MM.1S (cell line): ENCODE measurements around the gene DENND1A.

Experiments used
- DNase-seq: peaks from one replicate; pipeline ENCODE4 v3.0.0-alpha.2; 2015
- H2AFZ ChIP-seq: fragments of 300-600 bp; sonication (generic); 2 replicates; pipeline ENCODE4 v1.6.0; 2016; ENCODE audit warnings: antibody characterized with exemption, low read length
- H3F3A ChIP-seq: fragments of 300-600 bp; sonication (generic); 2 replicates; pipeline ENCODE4 v1.6.1; 2016; ENCODE audit warnings: mild to moderate bottlenecking, antibody characterized with exemption, low read length, moderate library complexity, mixed read lengths; ENCODE audit not compliant: insufficient read depth
- H3K27ac ChIP-seq: fragments of 300-600 bp; sonication (generic); 2 replicates; pipeline ENCODE4 v1.5.1; 2016; ENCODE audit warnings: mild to moderate bottlenecking, low read length
- H3K27me3 ChIP-seq: fragments of 300-600 bp; sonication (generic); replicated peaks from 2 replicates; pipeline ENCODE4 v1.6.0; 2016; ENCODE audit warnings: low read length; ENCODE audit not compliant: insufficient read depth
- H3K36me3 ChIP-seq: fragments of 300-600 bp; sonication (generic); replicated peaks from 2 replicates; pipeline ENCODE4 v1.6.1; 2016; ENCODE audit warnings: mild to moderate bottlenecking, low read length, mixed read lengths; ENCODE audit not compliant: insufficient read depth
- H3K4me1 ChIP-seq: fragments of 300-600 bp; sonication (generic); 2 replicates; pipeline ENCODE4 v1.6.1; 2016; ENCODE audit warnings: low read length, mixed read lengths
- H3K4me2 ChIP-seq: fragments of 300-600 bp; sonication (generic); 2 replicates; pipeline ENCODE4 v1.6.0; 2016; ENCODE audit warnings: low read depth, low read length
- H3K4me3 ChIP-seq: fragments of 300-600 bp; sonication (generic); 2 replicates; pipeline ENCODE4 v1.5.1; 2016; ENCODE audit warnings: low read length, mixed read lengths
- H3K79me2 ChIP-seq: fragments of 300-600 bp; sonication (generic); 2 replicates; pipeline ENCODE4 v1.6.1; 2016; ENCODE audit warnings: mixed run types, low read length, mixed read lengths
- H3K9ac ChIP-seq: fragments of 300-600 bp; sonication (generic); 2 replicates; pipeline ENCODE4 v1.6.1; 2016; ENCODE audit warnings: low read length, mixed read lengths
- H3K9me2 ChIP-seq: fragments of 300-600 bp; sonication (generic); replicated peaks from 2 replicates; pipeline ENCODE4 v1.6.1; 2016; ENCODE audit warnings: mild to moderate bottlenecking, low read length, mixed read lengths; ENCODE audit not compliant: insufficient read depth
- H3K9me3 ChIP-seq: fragments of 300-600 bp; sonication (generic); replicated peaks from 2 replicates; pipeline ENCODE4 v1.6.1; 2016; ENCODE audit warnings: mild to moderate bottlenecking, low read length, mixed read lengths; ENCODE audit not compliant: insufficient read depth
- H4K20me1 ChIP-seq: fragments of 300-600 bp; sonication (generic); 2 replicates; pipeline ENCODE4 v1.6.1; 2016; ENCODE audit warnings: mild to moderate bottlenecking, low read length, moderate library complexity, mixed read lengths; ENCODE audit not compliant: insufficient read depth
- EZH2 ChIP-seq: fragments of 300-600 bp; sonication (generic); optimal IDR thresholded peaks from 2 replicates; pipeline ENCODE3; 2017; ENCODE audit warnings: low read depth, mild to moderate bottlenecking, antibody characterized with exemption, low read length, mixed read lengths
- EZH2phosphoT487 ChIP-seq: fragments of 300-600 bp; sonication (generic); IDR thresholded peaks from 2 replicates; pipeline ENCODE4 v1.6.1; 2018; ENCODE audit warnings: antibody characterized with exemption, low read length
- TF ChIP-seq, protein P1 (sequence below): fragments of 300-600 bp; sonication (generic); IDR thresholded peaks from 2 replicates; pipeline ENCODE4 v1.5.1; 2016; ENCODE audit warnings: antibody characterized with exemption, low read length, mixed read lengths

Gene DENND1A

GRCh38 chr9:123861756-123862120, 68.2 kb downstream of the DENND1A start:
- Histone ChIP-seq H3F3A (no peaks in the 10 kb centered on the region), H3K27ac (no peak overlapping the region)
- TF ChIP-seq EZH2 (no peak), EZH2phosphoT487 (no peak)
- TF ChIP-seq, protein P1, sequence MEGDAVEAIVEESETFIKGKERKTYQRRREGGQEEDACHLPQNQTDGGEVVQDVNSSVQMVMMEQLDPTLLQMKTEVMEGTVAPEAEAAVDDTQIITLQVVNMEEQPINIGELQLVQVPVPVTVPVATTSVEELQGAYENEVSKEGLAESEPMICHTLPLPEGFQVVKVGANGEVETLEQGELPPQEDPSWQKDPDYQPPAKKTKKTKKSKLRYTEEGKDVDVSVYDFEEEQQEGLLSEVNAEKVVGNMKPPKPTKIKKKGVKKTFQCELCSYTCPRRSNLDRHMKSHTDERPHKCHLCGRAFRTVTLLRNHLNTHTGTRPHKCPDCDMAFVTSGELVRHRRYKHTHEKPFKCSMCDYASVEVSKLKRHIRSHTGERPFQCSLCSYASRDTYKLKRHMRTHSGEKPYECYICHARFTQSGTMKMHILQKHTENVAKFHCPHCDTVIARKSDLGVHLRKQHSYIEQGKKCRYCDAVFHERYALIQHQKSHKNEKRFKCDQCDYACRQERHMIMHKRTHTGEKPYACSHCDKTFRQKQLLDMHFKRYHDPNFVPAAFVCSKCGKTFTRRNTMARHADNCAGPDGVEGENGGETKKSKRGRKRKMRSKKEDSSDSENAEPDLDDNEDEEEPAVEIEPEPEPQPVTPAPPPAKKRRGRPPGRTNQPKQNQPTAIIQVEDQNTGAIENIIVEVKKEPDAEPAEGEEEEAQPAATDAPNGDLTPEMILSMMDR = no peak

DNA sequence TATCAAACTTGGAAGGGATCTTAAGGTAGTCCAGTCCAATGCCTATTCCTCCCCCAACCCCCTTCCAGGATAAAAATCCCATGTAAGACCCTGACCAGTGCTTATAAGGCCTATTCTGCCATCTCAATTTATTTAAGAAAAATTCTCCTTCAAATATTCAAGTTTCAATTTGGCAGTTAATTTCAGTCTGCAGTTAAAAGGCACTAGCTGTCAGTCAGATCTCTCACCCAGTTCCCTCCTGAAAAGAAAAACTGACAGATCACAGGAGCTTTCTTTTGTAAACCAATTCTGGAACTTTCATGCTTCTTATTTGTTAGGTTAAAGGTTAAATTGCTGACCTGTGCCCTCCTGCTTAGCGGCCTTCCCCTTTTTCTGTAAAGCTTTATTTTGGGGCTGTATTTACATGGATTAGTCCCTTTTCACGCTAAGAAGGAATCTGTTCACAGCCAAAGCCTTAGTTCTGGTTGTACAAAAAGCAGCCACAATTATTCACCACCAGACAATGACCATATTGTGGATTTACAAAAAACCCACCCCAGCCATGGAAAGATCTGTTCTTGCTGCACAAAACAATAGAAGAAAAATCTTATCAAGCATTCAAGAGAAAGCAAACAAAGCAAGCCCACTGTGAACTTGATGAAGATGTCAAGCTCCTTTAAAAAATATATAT, 68.7 kb downstream of the DENND1A start:
- Histone ChIP-seq H3K27me3 (no peaks in the 10 kb centered on the region), H3K4me3 (no peak overlapping the region), H3K36me3 (no peaks in the 10 kb centered on the region), H3K4me1 (no peaks in the 10 kb centered on the region), H4K20me1 (no peaks in the 10 kb centered on the region), H3F3A (no peaks in the 10 kb centered on the region), H2AFZ (no peak overlapping the region), H3K4me2 (no peak overlapping the region), H3K9ac (no peak overlapping the region), H3K27ac (no peak overlapping the region), H3K79me2 (no peaks in the 10 kb centered on the region), H3K9me3 (no peaks in the 10 kb centered on the region), H3K9me2 (no peaks in the 10 kb centered on the region)
- TF ChIP-seq, protein P1 = no peak
- no peak for TF ChIP-seq EZH2
- no peak for TF ChIP-seq EZH2phosphoT487
- DNase-seq = no peak

More at GRCh38 chr9:123861756-123862120, 68.2 kb downstream of the DENND1A start:
- DNase-seq = no peak
- Histone ChIP-seq H3K9me3 (no peaks in the 10 kb centered on the region), H3K4me3 (no peak overlapping the region), H3K4me1 (no peaks in the 10 kb centered on the region), H3K27me3 (no peaks in the 10 kb centered on the region), H3K9ac (no peak overlapping the region), H2AFZ (no peak overlapping the region), H3K4me2 (no peak overlapping the region), H3K9me2 (no peaks in the 10 kb centered on the region), H4K20me1 (no peaks in the 10 kb centered on the region), H3K79me2 (no peaks in the 10 kb centered on the region), H3K36me3 (no peaks in the 10 kb centered on the region)

- Histone ChIP-seq H3K4me3 (no peak overlapping the region), H3K36me3 (no peaks in the 10 kb centered on the region), H3K27ac (no peak overlapping the region), H3K79me2 (no peaks in the 10 kb centered on the region), H3K9ac (no peak overlapping the region), H4K20me1 (no peaks in the 10 kb centered on the region), H3K9me2 (no peaks in the 10 kb centered on the region), H3K27me3 (no peaks in the 10 kb centered on the region), H3K4me2 (no peak overlapping the region), H3F3A (no peaks in the 10 kb centered on the region), H3K9me3 (no peaks in the 10 kb centered on the region), H3K4me1 (no peaks in the 10 kb centered on the region), H2AFZ (no peak overlapping the region)
- no peak for DNase-seq
- TF ChIP-seq, protein P1 = no peak
- TF ChIP-seq EZH2phosphoT487 = no peak
- TF ChIP-seq EZH2 = no peak
Observed at GRCh38 chr9:123860603-123861002, 69.3 kb downstream of the DENND1A start.
